ENCODE results near the gene SEC63. TPM values are rescaled to one million over a fixed set of nuclear protein-coding genes. Genes with fewer than 3 reads are reported as not detected.

Gene SEC63
- total and polyA plus RNA-seq, 2 of the 4 experiments (the other 2 are of a cell fraction): 8.6 to 22.4 TPM

- Histone ChIP-seq H2AK9ac (replicated peaks; ENCODE audit: low read depth, low read length, poor library complexity) (no peak overlapping the region), H3K4me1 (ENCODE audit: control insufficient read depth, insufficient read depth, low read length) (no peaks in the 10 kb centered on the region), H4K91ac (ENCODE audit: insufficient read depth, low read depth, low read length) (no peak overlapping the region), H4K8ac (ENCODE audit: low read depth in 2 of 2, low read length in 2 of 2) (no peak overlapping the region), H2BK5ac (ENCODE audit: low read depth, low read length, poor library complexity, severe bottlenecking) (no peak overlapping the region), H3K23ac (ENCODE audit: low read depth, low read length) (no peak overlapping the region), H3K14ac (replicated peaks; ENCODE audit: low read depth, low read length) (no peak overlapping the region), H2AFZ (replicated peaks; ENCODE audit: low read length, poor library complexity) (no peak overlapping the region), H3K27ac (ENCODE audit: insufficient read depth, low read length) (no peak overlapping the region), H3K36me3 (ENCODE audit: control insufficient read depth, insufficient read depth, low read length) (peaks cover 43% of the 10 kb centered on the region), H4K20me1 (ENCODE audit: insufficient read depth, low read length) (no peaks in the 10 kb centered on the region), H2AK5ac (ENCODE audit: low read depth, low read length) (no peak overlapping the region), H2BK120ac (ENCODE audit: low read depth, low read length) (no peak overlapping the region), H4K5ac (ENCODE audit: low read depth, low read length) (no peak overlapping the region), H3K56ac (ENCODE audit: extremely low read depth, insufficient read depth, low read length) (no peak overlapping the region), H3K79me1 (ENCODE audit: low read depth in 1 of 2, low read length in 2 of 2) (peaks cover 0 to 5% of the 10 kb centered on the region in 2 experiments; a peak in 1 of 4 replicates), H3K27me3 (ENCODE audit: control insufficient read depth, insufficient read depth, low read length) (no peaks in the 10 kb centered on the region), H3K9me1 (ENCODE audit: insufficient read depth, low read length) (no peaks in the 10 kb centered on the region), H3K18ac (ENCODE audit: low read depth, low read length) (no peak overlapping the region), H3K9me3 (ENCODE audit: control insufficient read depth, insufficient read depth, low read length) (no peaks in the 10 kb centered on the region), H2BK15ac (ENCODE audit: low read depth, low read length) (no peak overlapping the region), H3K4me3 (ENCODE audit: insufficient read depth, low read depth, low read length) (no peak overlapping the region), H3K4me2 (ENCODE audit: low read depth, low read length) (no peak overlapping the region), H3K4ac (ENCODE audit: low read depth, low read length) (no peak overlapping the region), H2BK20ac (ENCODE audit: low read depth, low read length) (no peak overlapping the region), H3K9ac (ENCODE audit: low read depth, low read length) (no peak overlapping the region)
- no peak for DNase-seq
- intact Hi-C loops (cut with micrococcal nuclease): no loop called here
- in situ Hi-C loops (cut with MboI; ENCODE audit: low sequenced_read_pairs): no loop called here
- CTCF ChIA-PET: no interaction called here
- dilution Hi-C loops (cut with HindIII; ENCODE audit: low sequenced_read_pairs, unreplicated experiment): no loop called here
- BruUV-seq (replicated peaks): no TSS peak
- POLR2A ChIA-PET (ENCODE audit: unreplicated experiment): no interaction called here
- no peak for ATAC-seq (ENCODE audit: low read depth)
- TF ChIP-seq, protein P1, sequence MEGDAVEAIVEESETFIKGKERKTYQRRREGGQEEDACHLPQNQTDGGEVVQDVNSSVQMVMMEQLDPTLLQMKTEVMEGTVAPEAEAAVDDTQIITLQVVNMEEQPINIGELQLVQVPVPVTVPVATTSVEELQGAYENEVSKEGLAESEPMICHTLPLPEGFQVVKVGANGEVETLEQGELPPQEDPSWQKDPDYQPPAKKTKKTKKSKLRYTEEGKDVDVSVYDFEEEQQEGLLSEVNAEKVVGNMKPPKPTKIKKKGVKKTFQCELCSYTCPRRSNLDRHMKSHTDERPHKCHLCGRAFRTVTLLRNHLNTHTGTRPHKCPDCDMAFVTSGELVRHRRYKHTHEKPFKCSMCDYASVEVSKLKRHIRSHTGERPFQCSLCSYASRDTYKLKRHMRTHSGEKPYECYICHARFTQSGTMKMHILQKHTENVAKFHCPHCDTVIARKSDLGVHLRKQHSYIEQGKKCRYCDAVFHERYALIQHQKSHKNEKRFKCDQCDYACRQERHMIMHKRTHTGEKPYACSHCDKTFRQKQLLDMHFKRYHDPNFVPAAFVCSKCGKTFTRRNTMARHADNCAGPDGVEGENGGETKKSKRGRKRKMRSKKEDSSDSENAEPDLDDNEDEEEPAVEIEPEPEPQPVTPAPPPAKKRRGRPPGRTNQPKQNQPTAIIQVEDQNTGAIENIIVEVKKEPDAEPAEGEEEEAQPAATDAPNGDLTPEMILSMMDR (conservative IDR thresholded peaks at IDR 0.05; ENCODE audit: low read depth, low read length): no peak
- no peak for TF ChIP-seq CEBPB (IDR thresholded peaks at IDR 0.05; ENCODE audit: low read depth, low read length)
- no peak for TF ChIP-seq RFX5 (IDR thresholded peaks at IDR 0.05; ENCODE audit: low read depth, low read length)
- no peak for TF ChIP-seq MXI1 (IDR thresholded peaks at IDR 0.05; ENCODE audit: borderline replicate concordance, low read depth, low read length)
- TF ChIP-seq NFE2L2 (IDR thresholded peaks at IDR 0.05; ENCODE audit: low read depth, low read length): no peak
- TF ChIP-seq ELK1 (IDR thresholded peaks at IDR 0.05; ENCODE audit: borderline replicate concordance, low read depth, low read length): no peak
- TF ChIP-seq BHLHE40 (IDR thresholded peaks at IDR 0.05; ENCODE audit: low read depth, low read length): no peak
- TF ChIP-seq FOS (IDR thresholded peaks at IDR 0.05; ENCODE audit: low read depth, low read length): no peak
- no peak for TF ChIP-seq POLR2A (IDR thresholded peaks at IDR 0.05; ENCODE audit: low read depth, low read length)
- no peak for TF ChIP-seq RCOR1 (IDR thresholded peaks at IDR 0.05; ENCODE audit: insufficient replicate concordance, low read length)
- no peak for TF ChIP-seq MAZ (IDR thresholded peaks at IDR 0.05; ENCODE audit: borderline replicate concordance, low read depth, low read length)
- no peak for TF ChIP-seq RAD21 (IDR thresholded peaks at IDR 0.05; ENCODE audit: low read length)
- TF ChIP-seq, protein P2, sequence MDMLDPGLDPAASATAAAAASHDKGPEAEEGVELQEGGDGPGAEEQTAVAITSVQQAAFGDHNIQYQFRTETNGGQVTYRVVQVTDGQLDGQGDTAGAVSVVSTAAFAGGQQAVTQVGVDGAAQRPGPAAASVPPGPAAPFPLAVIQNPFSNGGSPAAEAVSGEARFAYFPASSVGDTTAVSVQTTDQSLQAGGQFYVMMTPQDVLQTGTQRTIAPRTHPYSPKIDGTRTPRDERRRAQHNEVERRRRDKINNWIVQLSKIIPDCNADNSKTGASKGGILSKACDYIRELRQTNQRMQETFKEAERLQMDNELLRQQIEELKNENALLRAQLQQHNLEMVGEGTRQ (IDR thresholded peaks at IDR 0.05; ENCODE audit: low read depth, low read length): no peak
- TF ChIP-seq MAFK (IDR thresholded peaks at IDR 0.05; ENCODE audit: low read depth, low read length): no peak
Measured at GRCh38 chr6:107894809-107895396, 63.1 kb downstream of the SEC63 start.
